C4-2B (cell line): ENCODE results near the gene GPBAR1.

Experiments used
- ZFX ChIP-seq: fragments of 450-650 bp; IDR thresholded peaks from 2 replicates; pipeline ENCODE4 v1.6.1; 2017
- TF ChIP-seq, protein P1 (sequence below): fragments of 450-650 bp; conservative IDR thresholded peaks from 2 replicates; pipeline ENCODE4 v1.5.1; 2017; ENCODE audit warnings: mild to moderate bottlenecking

DNA sequence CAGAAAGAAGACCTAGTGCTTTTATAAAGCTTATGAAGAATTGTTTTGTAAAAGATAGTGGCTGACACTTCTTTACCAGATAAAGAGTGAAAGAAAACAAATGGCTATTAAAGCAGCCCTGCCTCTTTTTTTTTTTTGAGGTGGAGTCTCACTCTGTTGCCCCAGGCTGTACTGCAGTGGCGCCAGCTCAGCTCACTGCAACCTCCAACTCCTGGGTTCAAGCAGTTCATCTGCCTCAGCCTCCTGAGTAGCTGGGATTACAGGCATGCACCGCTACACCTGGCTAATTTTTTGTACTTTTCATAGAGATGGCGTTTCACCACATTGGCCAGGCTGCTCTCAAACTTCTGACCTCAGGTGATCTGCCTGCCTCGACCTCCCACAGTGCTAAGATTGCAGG lies 31.0 kb upstream of the GPBAR1 start:
- TF ChIP-seq, protein P1, sequence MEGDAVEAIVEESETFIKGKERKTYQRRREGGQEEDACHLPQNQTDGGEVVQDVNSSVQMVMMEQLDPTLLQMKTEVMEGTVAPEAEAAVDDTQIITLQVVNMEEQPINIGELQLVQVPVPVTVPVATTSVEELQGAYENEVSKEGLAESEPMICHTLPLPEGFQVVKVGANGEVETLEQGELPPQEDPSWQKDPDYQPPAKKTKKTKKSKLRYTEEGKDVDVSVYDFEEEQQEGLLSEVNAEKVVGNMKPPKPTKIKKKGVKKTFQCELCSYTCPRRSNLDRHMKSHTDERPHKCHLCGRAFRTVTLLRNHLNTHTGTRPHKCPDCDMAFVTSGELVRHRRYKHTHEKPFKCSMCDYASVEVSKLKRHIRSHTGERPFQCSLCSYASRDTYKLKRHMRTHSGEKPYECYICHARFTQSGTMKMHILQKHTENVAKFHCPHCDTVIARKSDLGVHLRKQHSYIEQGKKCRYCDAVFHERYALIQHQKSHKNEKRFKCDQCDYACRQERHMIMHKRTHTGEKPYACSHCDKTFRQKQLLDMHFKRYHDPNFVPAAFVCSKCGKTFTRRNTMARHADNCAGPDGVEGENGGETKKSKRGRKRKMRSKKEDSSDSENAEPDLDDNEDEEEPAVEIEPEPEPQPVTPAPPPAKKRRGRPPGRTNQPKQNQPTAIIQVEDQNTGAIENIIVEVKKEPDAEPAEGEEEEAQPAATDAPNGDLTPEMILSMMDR = no peak
- no peak for TF ChIP-seq ZFX
